Measurements from ENCODE around the gene MRPS31. TPM values are rescaled to one million over a fixed set of nuclear protein-coding genes. Genes with fewer than 3 reads are reported as not detected.

MRPS31 gene
- total and polyA plus RNA-seq, 10 of the 15 experiments (the other 5 are each of a cell fraction or from before 2014, with no cell fraction given), result 20.3 to 60.9 (median 43.1) TPM

DNA sequence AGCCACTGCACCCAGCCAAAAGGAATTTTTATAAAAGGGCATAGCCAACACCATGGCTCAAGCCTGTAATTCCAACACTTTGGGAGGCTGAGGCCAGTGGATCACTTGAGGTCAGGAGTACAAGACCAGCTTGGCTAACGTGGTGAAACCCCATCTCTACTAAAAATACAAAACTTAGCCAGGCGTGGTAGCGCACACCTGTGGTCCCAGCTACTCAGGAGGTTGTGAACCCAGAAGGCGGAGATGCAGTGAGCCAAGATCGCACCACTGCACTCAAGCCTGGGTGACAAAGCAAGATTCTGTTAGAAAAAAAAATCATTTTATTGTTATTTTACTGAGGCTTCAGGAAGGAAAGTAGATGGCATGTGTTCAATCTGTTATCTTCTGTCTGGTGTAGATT lies 73.3 kb downstream of the MRPS31 start:
- ChIA-PET SMC1A (ENCODE audit: uncharacterized antibody, unreplicated experiment) (interaction anchor here (1.3 kb wide), 1 partner anchor 13 kb away, joined by 3 read pairs; no protein-coding TSS in a partner anchor), RAD21 (ENCODE audit: unreplicated experiment) (no interaction called here), CTCF (interaction anchor here (0.9 to 2.9 kb wide), 4 partner anchors 78 to 629 kb away, joined by 3 to 9 read pairs (median 4); no protein-coding TSS in a partner anchor), POLR2A (interaction anchor here (0.6 kb wide), 1 partner anchor 35 kb away, joined by 4 read pairs; no protein-coding TSS in a partner anchor)
- no peak overlapping the region for H3K9ac ChIP-seq (ENCODE audit: control insufficient read depth, insufficient read depth, low read length)
- H4K20me1 ChIP-seq (ENCODE audit: control insufficient read depth, insufficient read depth), result no peaks in the 10 kb centered on the region
- FAIRE-seq (no peak), DNase-seq (ENCODE audit: low read depth, low spot score) (no peak), ATAC-seq (peak; percentile 79)
- H3K9me3 ChIP-seq (replicated peaks; ENCODE audit: control insufficient read depth, insufficient read depth, low read length), result no peaks in the 10 kb centered on the region
- intact Hi-C loops (cut with micrococcal nuclease; ENCODE audit: unreplicated experiment), result no loop called here
- 16% methylated on average over 5 of the region's 5 CpGs for WGBS (ENCODE audit: insufficient coverage, insufficient replicate concordance, low lambda C conversion rate, missing lambda C conversion rate)
- peak overlapping the region; percentile 8; the same call in 1 of the 2 replicates for H3K4me2 ChIP-seq (ENCODE audit: control insufficient read depth, insufficient read depth)
- BruUV-seq (replicated peaks), result no TSS peak
- in situ Hi-C loops (cut with MboI), result loop anchor here (25.0 kb wide), 1 partner anchor 1635 kb away; no protein-coding TSS in a partner anchor
- no peaks in the 10 kb centered on the region for H3K79me2 ChIP-seq (ENCODE audit: control insufficient read depth, insufficient read depth, low read length)
- H3K27me3 ChIP-seq (replicated peaks in 1 of 2; ENCODE audit: control insufficient read depth in 2 of 2, insufficient read depth in 2 of 2, low read length in 1 of 2), result no peaks in the 10 kb centered on the region
- no peak overlapping the region for H2AFZ ChIP-seq (ENCODE audit: control insufficient read depth, low read depth, low read length)
- TF ChIP-seq TCF3 (IDR thresholded peaks at IDR 0.05; ENCODE audit: borderline replicate concordance, insufficient read depth, low read depth, low read length) (peak; percentile 22; the same call in 1 of the 2 replicates), FOXK2 (IDR thresholded peaks at IDR 0.05) (no peak), PAX5 (IDR thresholded peaks at IDR 0.05; ENCODE audit: borderline replicate concordance, low read depth, low read length) (peak; percentile 19; the same call in 1 of the 2 replicates), IKZF2 (IDR thresholded peaks at IDR 0.05) (0 out of 4 replicates have a peak, but pooled peaks of 1 of the 2 experiments have one; percentile 16), MTA3 (IDR thresholded peaks at IDR 0.05; ENCODE audit: borderline replicate concordance, low read length) (no peak), RUNX3 (IDR thresholded peaks at IDR 0.05; ENCODE audit: low read length) (peak; percentile 36; the same call in 1 of the 2 replicates)
- no peak overlapping the region; the same call in 1 of the 2 replicates for H3K27ac ChIP-seq (ENCODE audit: control insufficient read depth, insufficient read depth)
- H3K36me3 ChIP-seq (ENCODE audit: control insufficient read depth in 2 of 2, insufficient read depth in 2 of 2, low read length in 1 of 2), result no peaks in the 10 kb centered on the region
- no peak overlapping the region for H3K4me3 ChIP-seq
- peaks cover 22% of the 10 kb centered on the region for H3K4me1 ChIP-seq (ENCODE audit: control insufficient read depth, insufficient read depth, low read length)

DNA sequence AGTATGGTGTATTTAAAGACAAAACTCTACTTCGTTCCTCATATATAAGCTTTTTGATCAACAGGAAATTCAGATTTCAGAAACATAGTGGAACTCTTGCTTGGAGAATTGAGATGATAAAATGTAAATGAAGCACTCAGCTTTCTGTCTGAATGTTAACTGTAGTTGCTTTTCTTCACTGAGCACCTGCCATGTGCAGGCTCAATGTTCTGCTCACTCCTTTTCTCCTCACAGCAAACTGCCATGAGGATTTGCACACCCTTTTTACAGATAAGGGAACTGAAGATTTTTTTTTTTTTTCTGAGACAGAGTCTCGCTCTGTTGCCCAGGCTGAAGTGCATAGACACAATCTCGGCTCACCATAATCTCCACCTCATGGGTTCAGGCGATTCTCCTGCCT lies 76.6 kb downstream of the MRPS31 start:
- WGBS (ENCODE audit: insufficient coverage, insufficient replicate concordance, low lambda C conversion rate, missing lambda C conversion rate), result 37% methylated on average over 4 of the region's 4 CpGs
- Histone ChIP-seq H3K4me2 (ENCODE audit: control insufficient read depth, insufficient read depth) (no peak overlapping the region), H2AFZ (ENCODE audit: control insufficient read depth, low read depth, low read length) (no peak overlapping the region), H3K9me3 (replicated peaks; ENCODE audit: control insufficient read depth, insufficient read depth, low read length) (no peaks in the 10 kb centered on the region), H3K9ac (ENCODE audit: control insufficient read depth, insufficient read depth, low read length) (no peak overlapping the region), H3K4me3 (no peak overlapping the region), H3K4me1 (ENCODE audit: control insufficient read depth, insufficient read depth, low read length) (peaks cover 22% of the 10 kb centered on the region), H3K27me3 (replicated peaks in 1 of 2; ENCODE audit: control insufficient read depth in 2 of 2, insufficient read depth in 2 of 2, low read length in 1 of 2) (no peaks in the 10 kb centered on the region), H3K79me2 (ENCODE audit: control insufficient read depth, insufficient read depth, low read length) (no peaks in the 10 kb centered on the region), H3K27ac (ENCODE audit: control insufficient read depth, insufficient read depth) (no peak overlapping the region), H4K20me1 (ENCODE audit: control insufficient read depth, insufficient read depth) (no peaks in the 10 kb centered on the region), H3K36me3 (ENCODE audit: control insufficient read depth in 2 of 2, insufficient read depth in 2 of 2, low read length in 1 of 2) (no peaks in the 10 kb centered on the region)
- POLR2A ChIA-PET, result no interaction called here
- FAIRE-seq (no peak), ATAC-seq (no peak), DNase-seq (ENCODE audit: low read depth, low spot score) (no peak)
- BruUV-seq (replicated peaks), result no TSS peak
- RAD21 ChIA-PET (ENCODE audit: unreplicated experiment), result no interaction called here
- CTCF ChIA-PET, result interaction anchor here (0.6 to 2.9 kb wide), 6 partner anchors 11 to 752 kb away, joined by 3 to 9 read pairs (median 4); no protein-coding TSS in a partner anchor
- SMC1A ChIA-PET (ENCODE audit: uncharacterized antibody, unreplicated experiment), result interaction anchor here (0.6 to 0.7 kb wide), 3 partner anchors 51 to 925 kb away, joined by 3 read pairs; no protein-coding TSS in a partner anchor
- intact Hi-C loops (cut with micrococcal nuclease; ENCODE audit: unreplicated experiment) (no loop called here), in situ Hi-C loops (cut with MboI) (loop anchor here (25.0 kb wide), 1 partner anchor 1632 kb away; no protein-coding TSS in a partner anchor)
- TF ChIP-seq ZZZ3 (IDR thresholded peaks at IDR 0.05; ENCODE audit: control insufficient read depth, insufficient read length, low read depth) (no peak), MXI1 (IDR thresholded peaks at IDR 0.05; ENCODE audit: low read depth, low read length) (no peak), NRF1 (conservative IDR thresholded peaks at IDR 0.05; ENCODE audit: low read depth, low read length) (no peak), CEBPB (IDR thresholded peaks at IDR 0.05; ENCODE audit: borderline replicate concordance in 1 of 2, low read depth in 2 of 2, low read length in 2 of 2) (no peak), ATF7 (IDR thresholded peaks at IDR 0.05; ENCODE audit: low read depth) (no peak), ATF3 (IDR thresholded peaks at IDR 0.05; ENCODE audit: borderline replicate concordance, extremely low read depth, low read depth, low read length) (no peak)
- TF ChIP-seq, protein P1, sequence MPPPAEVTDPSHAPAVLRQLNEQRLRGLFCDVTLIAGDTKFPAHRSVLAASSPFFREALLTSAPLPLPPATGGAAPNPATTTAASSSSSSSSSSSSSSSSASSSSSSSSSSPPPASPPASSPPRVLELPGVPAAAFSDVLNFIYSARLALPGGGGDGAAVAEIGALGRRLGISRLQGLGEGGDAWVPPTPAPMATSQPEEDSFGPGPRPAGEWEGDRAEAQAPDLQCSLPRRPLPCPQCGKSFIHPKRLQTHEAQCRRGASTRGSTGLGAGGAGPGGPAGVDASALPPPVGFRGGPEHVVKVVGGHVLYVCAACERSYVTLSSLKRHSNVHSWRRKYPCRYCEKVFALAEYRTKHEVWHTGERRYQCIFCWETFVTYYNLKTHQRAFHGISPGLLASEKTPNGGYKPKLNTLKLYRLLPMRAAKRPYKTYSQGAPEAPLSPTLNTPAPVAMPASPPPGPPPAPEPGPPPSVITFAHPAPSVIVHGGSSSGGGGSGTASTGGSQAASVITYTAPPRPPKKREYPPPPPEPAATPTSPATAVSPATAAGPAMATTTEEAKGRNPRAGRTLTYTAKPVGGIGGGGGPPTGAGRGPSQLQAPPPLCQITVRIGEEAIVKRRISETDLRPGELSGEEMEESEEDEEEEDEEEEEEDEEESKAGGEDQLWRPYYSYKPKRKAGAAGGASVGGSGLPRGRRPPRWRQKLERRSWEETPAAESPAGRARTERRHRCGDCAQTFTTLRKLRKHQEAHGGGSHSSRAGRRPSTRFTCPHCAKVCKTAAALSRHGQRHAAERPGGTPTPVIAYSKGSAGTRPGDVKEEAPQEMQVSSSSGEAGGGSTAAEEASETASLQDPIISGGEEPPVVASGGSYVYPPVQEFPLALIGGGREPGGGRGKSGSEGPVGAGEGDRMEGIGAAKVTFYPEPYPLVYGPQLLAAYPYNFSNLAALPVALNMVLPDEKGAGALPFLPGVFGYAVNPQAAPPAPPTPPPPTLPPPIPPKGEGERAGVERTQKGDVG (CRISPR knock-in tag; IDR thresholded peaks at IDR 0.05), result no peak
